Measurements from ENCODE around the gene NKPD1.

DNA sequence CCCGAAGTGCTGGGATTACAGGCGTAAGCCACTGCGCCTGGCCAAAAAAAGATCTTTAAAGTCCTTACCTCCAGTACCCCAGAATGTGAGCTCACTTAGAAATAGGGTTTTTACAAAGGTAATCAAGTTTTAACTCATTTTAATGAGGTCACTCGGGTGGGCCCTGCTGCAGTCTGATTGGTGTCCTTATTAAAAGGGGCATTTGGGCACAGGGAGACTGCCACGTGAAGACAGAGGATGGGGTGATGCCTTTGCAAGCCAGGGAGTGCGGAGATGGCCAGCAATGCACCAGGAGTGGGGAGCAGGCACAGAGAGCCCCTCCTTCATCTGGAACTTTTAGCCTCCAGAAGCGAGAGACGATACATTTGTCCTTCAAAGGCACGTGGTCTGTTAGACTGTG lies 11.7 kb downstream of the NKPD1 start:
- TF ChIP-seq, protein P1, sequence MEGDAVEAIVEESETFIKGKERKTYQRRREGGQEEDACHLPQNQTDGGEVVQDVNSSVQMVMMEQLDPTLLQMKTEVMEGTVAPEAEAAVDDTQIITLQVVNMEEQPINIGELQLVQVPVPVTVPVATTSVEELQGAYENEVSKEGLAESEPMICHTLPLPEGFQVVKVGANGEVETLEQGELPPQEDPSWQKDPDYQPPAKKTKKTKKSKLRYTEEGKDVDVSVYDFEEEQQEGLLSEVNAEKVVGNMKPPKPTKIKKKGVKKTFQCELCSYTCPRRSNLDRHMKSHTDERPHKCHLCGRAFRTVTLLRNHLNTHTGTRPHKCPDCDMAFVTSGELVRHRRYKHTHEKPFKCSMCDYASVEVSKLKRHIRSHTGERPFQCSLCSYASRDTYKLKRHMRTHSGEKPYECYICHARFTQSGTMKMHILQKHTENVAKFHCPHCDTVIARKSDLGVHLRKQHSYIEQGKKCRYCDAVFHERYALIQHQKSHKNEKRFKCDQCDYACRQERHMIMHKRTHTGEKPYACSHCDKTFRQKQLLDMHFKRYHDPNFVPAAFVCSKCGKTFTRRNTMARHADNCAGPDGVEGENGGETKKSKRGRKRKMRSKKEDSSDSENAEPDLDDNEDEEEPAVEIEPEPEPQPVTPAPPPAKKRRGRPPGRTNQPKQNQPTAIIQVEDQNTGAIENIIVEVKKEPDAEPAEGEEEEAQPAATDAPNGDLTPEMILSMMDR (IDR thresholded peaks at IDR 0.05) = no peak
- no peak for TF ChIP-seq POLR2A (IDR thresholded peaks at IDR 0.05)
